ENCODE measurements around the gene DAB2IP.

Gene DAB2IP

DNA sequence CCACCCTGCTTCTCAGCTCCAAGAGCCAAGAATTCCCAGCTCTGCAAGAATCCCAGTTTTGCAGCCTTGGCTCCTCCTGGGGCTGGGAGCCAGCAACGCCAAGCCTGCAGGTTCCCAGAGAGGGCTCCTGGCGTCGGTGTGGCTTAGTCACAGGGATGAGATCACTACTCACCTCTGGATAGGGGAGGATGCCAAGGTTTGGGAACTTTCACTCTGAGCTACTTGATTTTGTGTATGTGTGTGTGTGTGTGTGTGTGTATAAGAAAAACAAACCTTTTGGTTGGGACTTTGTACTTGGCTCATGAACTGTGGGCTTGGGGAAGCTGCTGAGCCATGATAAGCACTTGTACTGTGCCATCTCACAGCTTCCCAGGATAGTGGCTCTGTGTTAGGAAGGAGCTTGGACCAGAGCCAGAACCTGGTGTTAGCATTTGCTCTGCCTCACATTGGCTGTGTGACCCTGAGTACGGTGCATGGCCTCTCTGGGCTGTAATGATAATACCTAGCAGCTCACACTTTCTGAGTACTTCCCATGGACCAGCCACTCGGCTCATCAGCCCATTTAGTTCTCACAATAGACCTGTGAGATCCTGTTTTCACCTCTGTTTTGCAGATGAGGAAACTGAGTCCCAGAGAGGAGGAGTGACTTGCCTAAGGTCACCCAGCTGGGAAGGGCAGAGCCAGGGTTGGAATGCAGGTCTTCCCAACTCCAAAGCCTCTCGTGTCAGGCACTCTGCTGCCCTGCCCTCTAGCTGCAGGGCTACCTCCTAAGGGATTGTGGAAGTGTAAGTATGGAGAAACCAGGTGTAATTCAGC, 41.4 kb upstream of the DAB2IP start:
- Histone ChIP-seq H3K9ac (ENCODE audit: low read length) (no peak overlapping the region), H3K4me2 (ENCODE audit: low read depth, low read length, poor library complexity, severe bottlenecking) (no peak overlapping the region)

DNA sequence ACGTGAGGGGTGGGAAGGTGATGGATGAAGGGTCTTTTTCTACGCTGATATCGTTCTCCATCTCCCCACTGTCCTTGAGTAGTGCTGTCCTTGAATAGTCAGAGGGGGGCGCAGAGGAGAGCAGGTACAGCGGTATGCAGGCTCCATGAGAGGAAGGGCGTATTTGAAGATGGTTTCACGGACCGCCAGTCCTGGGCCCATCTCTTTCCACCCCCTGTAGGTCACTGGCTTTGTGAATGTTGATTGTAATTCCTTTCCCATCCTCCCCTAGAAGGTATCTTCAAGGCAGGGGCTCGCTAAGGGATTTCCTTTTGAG, 40.8 kb upstream of the DAB2IP start:
- Histone ChIP-seq H3K27ac (ENCODE audit: low read depth, low read length) (no peak overlapping the region), H3K9me2 (replicated peaks; ENCODE audit: insufficient read depth, low read length) (no peaks in the 10 kb centered on the region), H2AFZ (ENCODE audit: low read depth, low read length, severe bottlenecking) (no peak overlapping the region), H3K79me2 (ENCODE audit: insufficient read depth, low read length) (no peaks in the 10 kb centered on the region), H3K27me3 (ENCODE audit: low read length) (no peaks in the 10 kb centered on the region), H3K4me3 (ENCODE audit: insufficient read depth, low read length, poor library complexity, severe bottlenecking) (no peak overlapping the region), H3F3A (ENCODE audit: insufficient read depth) (no peaks in the 10 kb centered on the region), H3K4me2 (ENCODE audit: low read depth, low read length, poor library complexity, severe bottlenecking) (no peak overlapping the region), H3K9me3 (ENCODE audit: insufficient read depth, low read length) (no peaks in the 10 kb centered on the region), H3K9ac (ENCODE audit: low read length) (no peak overlapping the region), H3K36me3 (ENCODE audit: low read length) (no peaks in the 10 kb centered on the region), H4K20me1 (ENCODE audit: low read depth, low read length) (no peaks in the 10 kb centered on the region)
- no peak for TF ChIP-seq EZH2phosphoT487 (conservative IDR thresholded peaks at IDR 0.05; ENCODE audit: low read length)
- no peak for TF ChIP-seq CTCF (IDR thresholded peaks at IDR 0.05; ENCODE audit: insufficient read depth, low read length, poor library complexity, severe bottlenecking)

More for the DNA sequence above, 41.4 kb upstream of the DAB2IP start:
- no peak overlapping the region for H3K4me3 ChIP-seq (ENCODE audit: insufficient read depth, low read length, poor library complexity, severe bottlenecking)
- H3K27ac ChIP-seq (ENCODE audit: low read depth, low read length): no peak overlapping the region
- no peaks in the 10 kb centered on the region for H3F3A ChIP-seq (ENCODE audit: insufficient read depth)
- H3K9me2 ChIP-seq (replicated peaks; ENCODE audit: insufficient read depth, low read length): no peaks in the 10 kb centered on the region
- no peaks in the 10 kb centered on the region for H3K27me3 ChIP-seq (ENCODE audit: low read length)
- H2AFZ ChIP-seq (ENCODE audit: low read depth, low read length, severe bottlenecking): no peak overlapping the region
- no peaks in the 10 kb centered on the region for H3K36me3 ChIP-seq (ENCODE audit: low read length)
- H4K20me1 ChIP-seq (ENCODE audit: low read depth, low read length): no peaks in the 10 kb centered on the region
- TF ChIP-seq CTCF (IDR thresholded peaks at IDR 0.05; ENCODE audit: insufficient read depth, low read length, poor library complexity, severe bottlenecking) (no peak), EZH2phosphoT487 (conservative IDR thresholded peaks at IDR 0.05; ENCODE audit: low read length) (no peak)
- no peaks in the 10 kb centered on the region for H3K9me3 ChIP-seq (ENCODE audit: insufficient read depth, low read length)
- H3K79me2 ChIP-seq (ENCODE audit: insufficient read depth, low read length): no peaks in the 10 kb centered on the region

GRCh38 chr9:121612511-121612998, 38.9 kb upstream of the DAB2IP start:
- Histone ChIP-seq H3K4me2 (ENCODE audit: low read depth, low read length, poor library complexity, severe bottlenecking) (no peak overlapping the region), H3K9me2 (replicated peaks; ENCODE audit: insufficient read depth, low read length) (no peaks in the 10 kb centered on the region), H4K20me1 (ENCODE audit: low read depth, low read length) (no peaks in the 10 kb centered on the region), H3K27ac (ENCODE audit: low read depth, low read length) (no peak overlapping the region), H3K9ac (ENCODE audit: low read length) (no peak overlapping the region), H3K27me3 (ENCODE audit: low read length) (no peaks in the 10 kb centered on the region), H3K9me3 (ENCODE audit: insufficient read depth, low read length) (no peaks in the 10 kb centered on the region), H3K79me2 (ENCODE audit: insufficient read depth, low read length) (no peaks in the 10 kb centered on the region), H2AFZ (ENCODE audit: low read depth, low read length, severe bottlenecking) (no peak overlapping the region), H3K4me3 (ENCODE audit: insufficient read depth, low read length, poor library complexity, severe bottlenecking) (no peak overlapping the region), H3K36me3 (ENCODE audit: low read length) (no peaks in the 10 kb centered on the region), H3F3A (ENCODE audit: insufficient read depth) (no peaks in the 10 kb centered on the region)
- TF ChIP-seq EZH2phosphoT487 (conservative IDR thresholded peaks at IDR 0.05; ENCODE audit: low read length): no peak
- TF ChIP-seq CTCF (IDR thresholded peaks at IDR 0.05; ENCODE audit: insufficient read depth, low read length, poor library complexity, severe bottlenecking): no peak
